ENCODE measurements around the gene ZNF664.

GRCh38 chr12:123933214-123933613 lies 39.8 kb upstream of the ZNF664 start:
- TF ChIP-seq, protein P1, sequence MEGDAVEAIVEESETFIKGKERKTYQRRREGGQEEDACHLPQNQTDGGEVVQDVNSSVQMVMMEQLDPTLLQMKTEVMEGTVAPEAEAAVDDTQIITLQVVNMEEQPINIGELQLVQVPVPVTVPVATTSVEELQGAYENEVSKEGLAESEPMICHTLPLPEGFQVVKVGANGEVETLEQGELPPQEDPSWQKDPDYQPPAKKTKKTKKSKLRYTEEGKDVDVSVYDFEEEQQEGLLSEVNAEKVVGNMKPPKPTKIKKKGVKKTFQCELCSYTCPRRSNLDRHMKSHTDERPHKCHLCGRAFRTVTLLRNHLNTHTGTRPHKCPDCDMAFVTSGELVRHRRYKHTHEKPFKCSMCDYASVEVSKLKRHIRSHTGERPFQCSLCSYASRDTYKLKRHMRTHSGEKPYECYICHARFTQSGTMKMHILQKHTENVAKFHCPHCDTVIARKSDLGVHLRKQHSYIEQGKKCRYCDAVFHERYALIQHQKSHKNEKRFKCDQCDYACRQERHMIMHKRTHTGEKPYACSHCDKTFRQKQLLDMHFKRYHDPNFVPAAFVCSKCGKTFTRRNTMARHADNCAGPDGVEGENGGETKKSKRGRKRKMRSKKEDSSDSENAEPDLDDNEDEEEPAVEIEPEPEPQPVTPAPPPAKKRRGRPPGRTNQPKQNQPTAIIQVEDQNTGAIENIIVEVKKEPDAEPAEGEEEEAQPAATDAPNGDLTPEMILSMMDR (conservative IDR thresholded peaks at IDR 0.05; ENCODE audit: low read depth, low read length), result no peak
- TF ChIP-seq POLR2A (IDR thresholded peaks at IDR 0.05; ENCODE audit: low read depth, low read length) (no peak), RFX5 (IDR thresholded peaks at IDR 0.05; ENCODE audit: low read depth, low read length) (no peak), MXI1 (IDR thresholded peaks at IDR 0.05; ENCODE audit: borderline replicate concordance, low read depth, low read length) (no peak), SMC3 (IDR thresholded peaks at IDR 0.05; ENCODE audit: low read depth, low read length) (no peak), FOS (IDR thresholded peaks at IDR 0.05; ENCODE audit: low read depth, low read length) (no peak), RCOR1 (IDR thresholded peaks at IDR 0.05; ENCODE audit: insufficient replicate concordance, low read length) (no peak), CHD1 (IDR thresholded peaks at IDR 0.05; ENCODE audit: low read depth, low read length) (no peak), RAD21 (IDR thresholded peaks at IDR 0.05; ENCODE audit: low read length) (no peak), MAZ (IDR thresholded peaks at IDR 0.05; ENCODE audit: borderline replicate concordance, low read depth, low read length) (no peak)
- TF ChIP-seq, protein P2, sequence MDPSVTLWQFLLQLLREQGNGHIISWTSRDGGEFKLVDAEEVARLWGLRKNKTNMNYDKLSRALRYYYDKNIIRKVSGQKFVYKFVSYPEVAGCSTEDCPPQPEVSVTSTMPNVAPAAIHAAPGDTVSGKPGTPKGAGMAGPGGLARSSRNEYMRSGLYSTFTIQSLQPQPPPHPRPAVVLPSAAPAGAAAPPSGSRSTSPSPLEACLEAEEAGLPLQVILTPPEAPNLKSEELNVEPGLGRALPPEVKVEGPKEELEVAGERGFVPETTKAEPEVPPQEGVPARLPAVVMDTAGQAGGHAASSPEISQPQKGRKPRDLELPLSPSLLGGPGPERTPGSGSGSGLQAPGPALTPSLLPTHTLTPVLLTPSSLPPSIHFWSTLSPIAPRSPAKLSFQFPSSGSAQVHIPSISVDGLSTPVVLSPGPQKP (IDR thresholded peaks at IDR 0.05; ENCODE audit: borderline replicate concordance, low read depth, low read length), result no peak

Data from IMR-90 (cell line).